Measurements from ENCODE around the gene STXBP5.

DNA sequence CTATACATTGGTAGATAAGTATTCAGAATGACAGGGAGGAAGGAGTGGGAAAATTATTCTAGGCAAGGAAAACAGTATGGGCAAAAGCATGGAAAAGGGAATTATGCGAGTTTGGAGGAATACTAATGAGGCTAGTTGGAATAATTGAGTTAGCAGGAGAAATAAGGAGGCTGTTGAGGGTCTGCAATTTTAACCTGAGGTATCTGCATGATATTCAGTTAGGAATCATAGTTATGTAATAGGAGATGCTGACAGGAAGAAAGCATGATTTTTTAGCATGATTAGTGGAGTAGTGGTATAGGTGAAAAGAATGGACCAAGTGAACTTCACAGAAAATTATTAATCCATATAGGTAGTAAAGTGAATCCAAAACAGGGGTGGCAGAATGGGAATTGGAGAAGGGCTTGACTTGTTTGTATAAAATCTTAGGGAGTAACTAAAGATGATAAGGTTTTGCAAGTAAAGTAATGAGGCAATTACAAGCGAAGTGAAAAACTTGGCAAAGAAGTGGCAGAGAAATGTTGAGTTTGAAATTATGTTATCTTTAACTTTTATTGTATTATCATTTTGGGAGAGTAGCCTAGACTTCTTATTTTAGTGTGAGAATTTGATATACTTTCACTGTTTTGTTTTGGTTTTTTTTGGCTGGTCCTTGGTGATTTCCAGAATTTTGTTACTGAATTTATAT lies 5.7 kb downstream of the STXBP5 start:
- TF ChIP-seq, protein P1, sequence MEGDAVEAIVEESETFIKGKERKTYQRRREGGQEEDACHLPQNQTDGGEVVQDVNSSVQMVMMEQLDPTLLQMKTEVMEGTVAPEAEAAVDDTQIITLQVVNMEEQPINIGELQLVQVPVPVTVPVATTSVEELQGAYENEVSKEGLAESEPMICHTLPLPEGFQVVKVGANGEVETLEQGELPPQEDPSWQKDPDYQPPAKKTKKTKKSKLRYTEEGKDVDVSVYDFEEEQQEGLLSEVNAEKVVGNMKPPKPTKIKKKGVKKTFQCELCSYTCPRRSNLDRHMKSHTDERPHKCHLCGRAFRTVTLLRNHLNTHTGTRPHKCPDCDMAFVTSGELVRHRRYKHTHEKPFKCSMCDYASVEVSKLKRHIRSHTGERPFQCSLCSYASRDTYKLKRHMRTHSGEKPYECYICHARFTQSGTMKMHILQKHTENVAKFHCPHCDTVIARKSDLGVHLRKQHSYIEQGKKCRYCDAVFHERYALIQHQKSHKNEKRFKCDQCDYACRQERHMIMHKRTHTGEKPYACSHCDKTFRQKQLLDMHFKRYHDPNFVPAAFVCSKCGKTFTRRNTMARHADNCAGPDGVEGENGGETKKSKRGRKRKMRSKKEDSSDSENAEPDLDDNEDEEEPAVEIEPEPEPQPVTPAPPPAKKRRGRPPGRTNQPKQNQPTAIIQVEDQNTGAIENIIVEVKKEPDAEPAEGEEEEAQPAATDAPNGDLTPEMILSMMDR (IDR thresholded peaks at IDR 0.05; ENCODE audit: low read depth, low read length, missing input control) = no peak
- TF ChIP-seq SP1 (IDR thresholded peaks at IDR 0.05) (no peak), RAD21 (IDR thresholded peaks at IDR 0.05) (no peak), JUND (IDR thresholded peaks at IDR 0.05) (no peak), GABPA (IDR thresholded peaks at IDR 0.05 in 1 of 2, conservative IDR thresholded peaks at IDR 0.05 in 1 of 2) (no peak), FOXA1 (IDR thresholded peaks at IDR 0.05) (no peak), YY1 (IDR thresholded peaks at IDR 0.05) (no peak), TAF1 (conservative IDR thresholded peaks at IDR 0.05) (no peak), ZBTB33 (IDR thresholded peaks at IDR 0.05) (no peak)
- TF ChIP-seq, protein P2, sequence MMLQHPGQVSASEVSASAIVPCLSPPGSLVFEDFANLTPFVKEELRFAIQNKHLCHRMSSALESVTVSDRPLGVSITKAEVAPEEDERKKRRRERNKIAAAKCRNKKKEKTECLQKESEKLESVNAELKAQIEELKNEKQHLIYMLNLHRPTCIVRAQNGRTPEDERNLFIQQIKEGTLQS (IDR thresholded peaks at IDR 0.05) = no peak
- TF ChIP-seq, protein P3, sequence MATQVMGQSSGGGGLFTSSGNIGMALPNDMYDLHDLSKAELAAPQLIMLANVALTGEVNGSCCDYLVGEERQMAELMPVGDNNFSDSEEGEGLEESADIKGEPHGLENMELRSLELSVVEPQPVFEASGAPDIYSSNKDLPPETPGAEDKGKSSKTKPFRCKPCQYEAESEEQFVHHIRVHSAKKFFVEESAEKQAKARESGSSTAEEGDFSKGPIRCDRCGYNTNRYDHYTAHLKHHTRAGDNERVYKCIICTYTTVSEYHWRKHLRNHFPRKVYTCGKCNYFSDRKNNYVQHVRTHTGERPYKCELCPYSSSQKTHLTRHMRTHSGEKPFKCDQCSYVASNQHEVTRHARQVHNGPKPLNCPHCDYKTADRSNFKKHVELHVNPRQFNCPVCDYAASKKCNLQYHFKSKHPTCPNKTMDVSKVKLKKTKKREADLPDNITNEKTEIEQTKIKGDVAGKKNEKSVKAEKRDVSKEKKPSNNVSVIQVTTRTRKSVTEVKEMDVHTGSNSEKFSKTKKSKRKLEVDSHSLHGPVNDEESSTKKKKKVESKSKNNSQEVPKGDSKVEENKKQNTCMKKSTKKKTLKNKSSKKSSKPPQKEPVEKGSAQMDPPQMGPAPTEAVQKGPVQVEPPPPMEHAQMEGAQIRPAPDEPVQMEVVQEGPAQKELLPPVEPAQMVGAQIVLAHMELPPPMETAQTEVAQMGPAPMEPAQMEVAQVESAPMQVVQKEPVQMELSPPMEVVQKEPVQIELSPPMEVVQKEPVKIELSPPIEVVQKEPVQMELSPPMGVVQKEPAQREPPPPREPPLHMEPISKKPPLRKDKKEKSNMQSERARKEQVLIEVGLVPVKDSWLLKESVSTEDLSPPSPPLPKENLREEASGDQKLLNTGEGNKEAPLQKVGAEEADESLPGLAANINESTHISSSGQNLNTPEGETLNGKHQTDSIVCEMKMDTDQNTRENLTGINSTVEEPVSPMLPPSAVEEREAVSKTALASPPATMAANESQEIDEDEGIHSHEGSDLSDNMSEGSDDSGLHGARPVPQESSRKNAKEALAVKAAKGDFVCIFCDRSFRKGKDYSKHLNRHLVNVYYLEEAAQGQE (IDR thresholded peaks at IDR 0.05) = no peak

All from liver (tissue), 3 donors.